Lower leg skin (tissue), 4 donors: Measurements from ENCODE around the gene ANTXR1. TPM values are rescaled to one million over a fixed set of nuclear protein-coding genes. Genes with fewer than 3 reads are reported as not detected.

Experiments
- DNase-seq, 2 donors: peaks; one replicate each; pipeline ENCODE4 v3.0.0-alpha.2; 2019; ENCODE audit warnings: low spot score in 2 of 2
- H3K4me3 ChIP-seq: fragments of 200-600 bp; sonication (generic); 2 replicates; pipeline ENCODE4 v1.5.1; 2017; ENCODE audit warnings: mild to moderate bottlenecking, low read depth; ENCODE audit not compliant: poor library complexity, severe bottlenecking
- CTCF ChIP-seq, 3 donors: fragments of 450-650 bp; IDR thresholded peaks; one replicate each; pipeline ENCODE4 v1.5.1; 2016; ENCODE audit warnings: antibody characterized with exemption in 3 of 3, mild to moderate bottlenecking in 3 of 3, moderate library complexity in 2 of 3
- POLR2A ChIP-seq, 2 donors: fragments of 450-650 bp; IDR thresholded peaks; one replicate each; pipeline ENCODE4 v1.6.1; 2016 to 2017; ENCODE audit warnings: antibody characterized with exemption in 2 of 2, mild to moderate bottlenecking in 1 of 2, moderate library complexity in 1 of 2
- WGBS, 2 donors: methylation state at CpG; one replicate each; pipeline ENCODE4 v1.1.5; 2018; 5-methylcytosine and 5-hydroxymethylcytosine counted together
- intact Hi-C: fragments of 100-400 bp; cut with DNase I; formaldehyde crosslinking; loops from one replicate; pipeline ENCODE4 v1.15.0; 2023; ENCODE audit warnings: low total_unique reads
- total RNA-seq, 4 donors: library from RNA; depleted of rRNA; stranded (reverse); fragments of >200 nt; gene quantifications; one replicate each; pipeline ENCODE4 v1.1.0, GENCODE V29; 2016

Gene ANTXR1
- total RNA-seq, 4 donors from 2014 or later: 43.3 to 56.7 (median 52.7) TPM

- H3K4me3 ChIP-seq: no peak overlapping the region
- DNase-seq: no peak
- 45 to 59% methylated on average over 5 of the region's 5 CpGs for WGBS, 2 donors
- intact Hi-C loops: no loop called here
- TF ChIP-seq CTCF (IDR thresholded peaks at IDR 0.05) (no peak), POLR2A (IDR thresholded peaks at IDR 0.05) (no peak)
Observed at GRCh38 chr2:68971591-68972231, 41.3 kb upstream of the ANTXR1 start.

GRCh38 chr2:68974251-68974650 is 38.7 kb upstream of the ANTXR1 start, which contains the start of gene GKN1:
Gene GKN1 (plus strand): TSS chr2:68974636. CDS start chr2:68974678, 42 bp downstream.
- intact Hi-C loops: no loop called here
- no peak for DNase-seq
- TF ChIP-seq CTCF (IDR thresholded peaks at IDR 0.05): no peak
- no peak for TF ChIP-seq POLR2A (IDR thresholded peaks at IDR 0.05)
- H3K4me3 ChIP-seq: no peak within 1 kb of the TSS
- 59% methylated on average over 3 of the region's 3 CpGs for WGBS, 2 donors

- intact Hi-C loops: no loop called here
- H3K4me3 ChIP-seq: no peak overlapping the region
- TF ChIP-seq CTCF (IDR thresholded peaks at IDR 0.05) (no peak), POLR2A (IDR thresholded peaks at IDR 0.05) (no peak)
- WGBS, 2 donors: 66 to 69% methylated on average over 9 of the region's 9 CpGs
- DNase-seq: no peak
Observed at GRCh38 chr2:68974946-68975665, 37.9 kb upstream of the ANTXR1 start.

- TF ChIP-seq CTCF (IDR thresholded peaks at IDR 0.05): no peak
- no peak for TF ChIP-seq POLR2A (IDR thresholded peaks at IDR 0.05)
- WGBS, 2 donors: 89 to 95% methylated on average over 2 of the region's 2 CpGs
- intact Hi-C loops: no loop called here
- DNase-seq: no peak
- no peak overlapping the region for H3K4me3 ChIP-seq
Observed at GRCh38 chr2:68975844-68976243, 37.1 kb upstream of the ANTXR1 start.

GRCh38 chr2:68977453-68977852 is 35.5 kb upstream of the ANTXR1 start:
- intact Hi-C loops: no loop called here
- no peak for DNase-seq
- no peak for TF ChIP-seq CTCF (IDR thresholded peaks at IDR 0.05)
- TF ChIP-seq POLR2A (IDR thresholded peaks at IDR 0.05): no peak
- WGBS, 2 donors: 83 to 85% methylated on average over 4 of the region's 4 CpGs
- H3K4me3 ChIP-seq: no peak overlapping the region
